Liver (tissue), 9 donors: ENCODE measurements around the gene TMEM163. TPM values are rescaled to one million over a fixed set of nuclear protein-coding genes. Genes with fewer than 3 reads are reported as not detected.

Experiments used
- DNase-seq: peaks from one replicate; pipeline ENCODE4 v3.0.0-alpha.2; 2017; ENCODE audit warnings: low spot score
- H3K27ac ChIP-seq, 2 donors: one replicate each; pipeline ENCODE4 v1.7.0; 2013; ENCODE audit warnings: inconsistent platforms in 2 of 2, low read length in 2 of 2, control low read depth in 1 of 2, low read depth in 1 of 2, mild to moderate bottlenecking in 1 of 2
- H3K27me3 ChIP-seq, 4 donors: one replicate each; pipeline versions ENCODE4 v1.6.1 to v1.7.0; 2013; ENCODE audit warnings: low read length in 3 of 4, inconsistent platforms in 1 of 4, mild to moderate bottlenecking in 1 of 4, moderate library complexity in 1 of 4; ENCODE audit not compliant: control insufficient read depth in 4 of 4, insufficient read depth in 4 of 4
- H3K36me3 ChIP-seq, 4 donors: one replicate each; pipeline versions ENCODE4 v1.6.1 to v1.7.0; 2013; ENCODE audit warnings: low read length in 3 of 4, mild to moderate bottlenecking in 3 of 4, low read depth in 1 of 4, moderate library complexity in 1 of 4; ENCODE audit not compliant: control insufficient read depth in 4 of 4, insufficient read depth in 3 of 4
- H3K4me1 ChIP-seq, 4 donors: one replicate each; pipeline versions ENCODE4 v1.6.1 to v1.7.0; 2013; ENCODE audit warnings: low read length in 3 of 4, mild to moderate bottlenecking in 3 of 4, moderate library complexity in 1 of 4; ENCODE audit not compliant: control insufficient read depth in 4 of 4, insufficient read depth in 4 of 4
- H3K4me3 ChIP-seq, 3 donors: one replicate each; pipeline versions ENCODE4 v1.6.1 to v1.7.0; 2013; ENCODE audit warnings: low read length in 3 of 3, control low read depth in 1 of 3, low read depth in 1 of 3, mild to moderate bottlenecking in 1 of 3
- H3K9ac ChIP-seq, 2 donors: one replicate each; pipeline ENCODE4 v1.7.0; 2013; ENCODE audit warnings: low read length in 2 of 2, mild to moderate bottlenecking in 2 of 2, moderate library complexity in 2 of 2, control low read depth in 1 of 2, low read depth in 1 of 2
- H3K9me3 ChIP-seq, 4 donors: one replicate each; pipeline versions ENCODE4 v1.6.1 to v1.7.0; 2013; ENCODE audit warnings: low read length in 3 of 4; ENCODE audit not compliant: control insufficient read depth in 4 of 4
- ATF3 ChIP-seq: IDR thresholded peaks from 2 replicates; pipeline ENCODE4 v1.6.1; 2016; ENCODE audit warnings: antibody characterized with exemption
- EGR1 ChIP-seq, 2 donors: IDR thresholded peaks; 2 replicates each; pipeline ENCODE4 v1.6.1; 2016 to 2018; ENCODE audit warnings: antibody characterized with exemption in 2 of 2, low read depth in 2 of 2
- FOXA1 ChIP-seq: IDR thresholded peaks from 2 replicates; pipeline ENCODE4 v1.6.1; 2016; ENCODE audit warnings: antibody characterized with exemption
- FOXA2 ChIP-seq: IDR thresholded peaks from 2 replicates; pipeline ENCODE4 v1.6.1; 2016; ENCODE audit warnings: antibody characterized with exemption
- GABPA ChIP-seq, 2 donors: IDR thresholded peaks in 1 of 2; conservative IDR thresholded peaks in 1 of 2; 2 replicates each; pipeline ENCODE4 v1.6.1; 2016; ENCODE audit warnings: antibody characterized with exemption in 2 of 2, mild to moderate bottlenecking in 1 of 2, moderate library complexity in 1 of 2
- HNF4A ChIP-seq, 2 donors: conservative IDR thresholded peaks; 2 replicates each; pipeline ENCODE4 v1.6.1; 2016; ENCODE audit warnings: antibody characterized with exemption in 2 of 2, mild to moderate bottlenecking in 2 of 2
- HNF4G ChIP-seq: IDR thresholded peaks from 2 replicates; pipeline ENCODE4 v1.6.1; 2016; ENCODE audit warnings: antibody characterized with exemption
- JUND ChIP-seq, 2 donors: IDR thresholded peaks; 2 replicates each; pipeline ENCODE4 v1.6.1; 2016; ENCODE audit warnings: antibody characterized with exemption in 2 of 2
- MAX ChIP-seq: IDR thresholded peaks from 2 replicates; pipeline ENCODE4 v1.6.1; 2016; ENCODE audit warnings: antibody characterized with exemption
- NR2F2 ChIP-seq: IDR thresholded peaks from 2 replicates; pipeline ENCODE4 v1.6.1; 2016; ENCODE audit warnings: antibody characterized with exemption
- RAD21 ChIP-seq, 2 donors: IDR thresholded peaks; 2 replicates each; pipeline ENCODE4 v1.6.1; 2016; ENCODE audit warnings: antibody characterized with exemption in 2 of 2, mild to moderate bottlenecking in 2 of 2
- REST ChIP-seq: IDR thresholded peaks from 2 replicates; pipeline ENCODE4 v1.6.1; 2016; ENCODE audit warnings: antibody characterized with exemption, mild to moderate bottlenecking
- RXRA ChIP-seq, 2 donors: IDR thresholded peaks; 2 replicates each; pipeline ENCODE4 v1.6.1; 2017 to 2018; ENCODE audit warnings: antibody characterized with exemption in 2 of 2, mild to moderate bottlenecking in 1 of 2
- SP1 ChIP-seq: IDR thresholded peaks from 2 replicates; pipeline ENCODE4 v1.6.1; 2018; ENCODE audit warnings: antibody characterized with exemption, mild to moderate bottlenecking
- TAF1 ChIP-seq: conservative IDR thresholded peaks from 2 replicates; pipeline ENCODE4 v1.6.1; 2016; ENCODE audit warnings: antibody characterized with exemption, mild to moderate bottlenecking
- YY1 ChIP-seq: IDR thresholded peaks from 2 replicates; pipeline ENCODE4 v1.6.1; 2016; ENCODE audit warnings: antibody characterized with exemption, mild to moderate bottlenecking
- WGBS: extraction: QIAGEN DNeasy Blood & Tissue Kit; methylation state at CpG from one replicate; pipeline ENCODE4 v1.1.7; 2013; 5-methylcytosine and 5-hydroxymethylcytosine counted together
- polyA plus RNA-seq, 2 donors: library from polyadenylated mRNA; stranded (reverse) in 1 of 2; unstranded in 1 of 2; fragments of 200-250 nt in 1 of 2; fragments of >200 nt in 1 of 2; fragmentation: Nextera tagmentation in 1 of 2; extraction: Ambion mirVana in 1 of 2; gene quantifications; one replicate each; pipeline versions ENCODE4 v1.2.1 to v1.2.3, GENCODE V29; 2013 to 2015
- total RNA-seq, 2 donors: library from RNA; depleted of rRNA; stranded (reverse); fragments of >200 nt; gene quantifications; one replicate each; pipeline ENCODE4 v1.2.3, GENCODE V29; 2014
- TF ChIP-seq, protein P1 (sequence below): IDR thresholded peaks from 2 replicates; pipeline ENCODE4 v1.6.1; 2016; ENCODE audit warnings: antibody characterized with exemption
- TF ChIP-seq, protein P2 (sequence below): fragments of 150-350 bp; IDR thresholded peaks from 2 replicates; pipeline ENCODE4 v1.5.1; 2017; ENCODE audit warnings: improper control_type of control experiment, low read depth, low read length; ENCODE audit not compliant: missing input control
- donor health status: healthy.
- donor health status: healthy.
- donor health status: healthy.
- donor health status: healthy.
- donor health status: healthy.

The TMEM163 gene
- total and polyA plus RNA-seq, 4 donors = 0.08 to 0.48 (median 0.25) TPM

DNA sequence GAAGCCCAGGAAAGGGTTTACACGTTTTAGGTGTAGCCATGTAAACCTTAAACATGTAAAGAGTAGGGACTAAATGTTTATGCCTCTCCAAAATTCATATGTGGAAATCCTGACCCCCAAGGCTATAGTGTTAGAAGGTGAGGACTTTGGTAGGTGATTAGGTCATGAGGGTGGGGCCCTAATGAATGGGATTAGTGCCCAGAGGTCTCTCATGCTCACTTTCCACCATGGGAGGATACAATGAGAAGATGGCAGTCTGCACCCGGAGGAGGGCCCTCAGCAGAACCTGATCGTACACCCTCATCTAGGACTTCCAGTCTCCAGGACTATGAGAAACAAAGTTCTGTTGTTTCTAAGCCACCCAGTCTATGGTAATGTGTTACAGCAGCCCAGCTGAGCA lies 119.6 kb downstream of the TMEM163 start:
- Histone ChIP-seq H3K9me3 (peaks cover 0 to 3% (median under 1%) of the 10 kb centered on the region in 4 donors), H3K9ac (no peak overlapping the region), H3K36me3 (no peaks in the 10 kb centered on the region), H3K4me3 (no peak overlapping the region), H3K4me1 (no peaks in the 10 kb centered on the region), H3K27ac (no peak overlapping the region), H3K27me3 (peaks cover 0 to 5% (median 0%) of the 10 kb centered on the region in 4 donors)
- no peak for TF ChIP-seq HNF4G
- no peak for TF ChIP-seq FOXA1
- no peak for TF ChIP-seq RXRA (IDR thresholded peaks at IDR 0.05)
- TF ChIP-seq RAD21 (IDR thresholded peaks at IDR 0.05) = no peak
- no peak for TF ChIP-seq FOXA2
- TF ChIP-seq, protein P1, sequence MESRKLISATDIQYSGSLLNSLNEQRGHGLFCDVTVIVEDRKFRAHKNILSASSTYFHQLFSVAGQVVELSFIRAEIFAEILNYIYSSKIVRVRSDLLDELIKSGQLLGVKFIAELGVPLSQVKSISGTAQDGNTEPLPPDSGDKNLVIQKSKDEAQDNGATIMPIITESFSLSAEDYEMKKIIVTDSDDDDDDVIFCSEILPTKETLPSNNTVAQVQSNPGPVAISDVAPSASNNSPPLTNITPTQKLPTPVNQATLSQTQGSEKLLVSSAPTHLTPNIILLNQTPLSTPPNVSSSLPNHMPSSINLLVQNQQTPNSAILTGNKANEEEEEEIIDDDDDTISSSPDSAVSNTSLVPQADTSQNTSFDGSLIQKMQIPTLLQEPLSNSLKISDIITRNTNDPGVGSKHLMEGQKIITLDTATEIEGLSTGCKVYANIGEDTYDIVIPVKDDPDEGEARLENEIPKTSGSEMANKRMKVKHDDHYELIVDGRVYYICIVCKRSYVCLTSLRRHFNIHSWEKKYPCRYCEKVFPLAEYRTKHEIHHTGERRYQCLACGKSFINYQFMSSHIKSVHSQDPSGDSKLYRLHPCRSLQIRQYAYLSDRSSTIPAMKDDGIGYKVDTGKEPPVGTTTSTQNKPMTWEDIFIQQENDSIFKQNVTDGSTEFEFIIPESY = no peak
- no peak for TF ChIP-seq GABPA (IDR thresholded peaks at IDR 0.05 in 1 of 2, conservative IDR thresholded peaks at IDR 0.05 in 1 of 2)
- TF ChIP-seq NR2F2 = no peak
- TF ChIP-seq YY1 = no peak
- TF ChIP-seq EGR1 (IDR thresholded peaks at IDR 0.05; ENCODE audit: low read depth in 2 of 2) = no peak
- TF ChIP-seq HNF4A (conservative IDR thresholded peaks at IDR 0.05) = no peak
- no peak for TF ChIP-seq SP1
- TF ChIP-seq MAX = no peak
- TF ChIP-seq, protein P2, sequence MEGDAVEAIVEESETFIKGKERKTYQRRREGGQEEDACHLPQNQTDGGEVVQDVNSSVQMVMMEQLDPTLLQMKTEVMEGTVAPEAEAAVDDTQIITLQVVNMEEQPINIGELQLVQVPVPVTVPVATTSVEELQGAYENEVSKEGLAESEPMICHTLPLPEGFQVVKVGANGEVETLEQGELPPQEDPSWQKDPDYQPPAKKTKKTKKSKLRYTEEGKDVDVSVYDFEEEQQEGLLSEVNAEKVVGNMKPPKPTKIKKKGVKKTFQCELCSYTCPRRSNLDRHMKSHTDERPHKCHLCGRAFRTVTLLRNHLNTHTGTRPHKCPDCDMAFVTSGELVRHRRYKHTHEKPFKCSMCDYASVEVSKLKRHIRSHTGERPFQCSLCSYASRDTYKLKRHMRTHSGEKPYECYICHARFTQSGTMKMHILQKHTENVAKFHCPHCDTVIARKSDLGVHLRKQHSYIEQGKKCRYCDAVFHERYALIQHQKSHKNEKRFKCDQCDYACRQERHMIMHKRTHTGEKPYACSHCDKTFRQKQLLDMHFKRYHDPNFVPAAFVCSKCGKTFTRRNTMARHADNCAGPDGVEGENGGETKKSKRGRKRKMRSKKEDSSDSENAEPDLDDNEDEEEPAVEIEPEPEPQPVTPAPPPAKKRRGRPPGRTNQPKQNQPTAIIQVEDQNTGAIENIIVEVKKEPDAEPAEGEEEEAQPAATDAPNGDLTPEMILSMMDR = no peak
- no peak for TF ChIP-seq ATF3
- no peak for TF ChIP-seq REST
- DNase-seq = no peak
- WGBS = 82% methylated on average over 3 of the region's 3 CpGs

- Histone ChIP-seq H3K36me3 (no peaks in the 10 kb centered on the region), H3K27ac (no peak overlapping the region), H3K27me3 (no peaks in the 10 kb centered on the region), H3K9ac (no peak overlapping the region), H3K9me3 (peaks cover 3 to 17% (median 10%) of the 10 kb centered on the region in 4 donors), H3K4me3 (no peak overlapping the region), H3K4me1 (no peaks in the 10 kb centered on the region)
- TF ChIP-seq, protein P1 = no peak
- no peak for TF ChIP-seq SP1
- no peak for TF ChIP-seq GABPA (IDR thresholded peaks at IDR 0.05 in 1 of 2, conservative IDR thresholded peaks at IDR 0.05 in 1 of 2)
- TF ChIP-seq, protein P2 = no peak
- no peak for TF ChIP-seq HNF4G
- no peak for TF ChIP-seq YY1
- TF ChIP-seq FOXA2 = no peak
- TF ChIP-seq TAF1 = no peak
- no peak for TF ChIP-seq JUND (IDR thresholded peaks at IDR 0.05)
- TF ChIP-seq FOXA1 = no peak
- peak; percentile 19 for DNase-seq
- WGBS = 80% methylated on average over 6 of the region's 6 CpGs
Observed at GRCh38 chr2:134594399-134594798, 124.4 kb downstream of the TMEM163 start.
